Activated T-cell treated with anti-CD3 and anti-CD28 coated beads, Interleukin-2, amount 50 U/mL, for 48 hours (primary cell): Measurements from ENCODE around the gene DCLK1.

ENCODE experiments used
- DNase-seq, 2 experiments: peaks; one replicate each; pipeline ENCODE4 v3.0.0-alpha.2; 2020

The DCLK1 gene

DNA sequence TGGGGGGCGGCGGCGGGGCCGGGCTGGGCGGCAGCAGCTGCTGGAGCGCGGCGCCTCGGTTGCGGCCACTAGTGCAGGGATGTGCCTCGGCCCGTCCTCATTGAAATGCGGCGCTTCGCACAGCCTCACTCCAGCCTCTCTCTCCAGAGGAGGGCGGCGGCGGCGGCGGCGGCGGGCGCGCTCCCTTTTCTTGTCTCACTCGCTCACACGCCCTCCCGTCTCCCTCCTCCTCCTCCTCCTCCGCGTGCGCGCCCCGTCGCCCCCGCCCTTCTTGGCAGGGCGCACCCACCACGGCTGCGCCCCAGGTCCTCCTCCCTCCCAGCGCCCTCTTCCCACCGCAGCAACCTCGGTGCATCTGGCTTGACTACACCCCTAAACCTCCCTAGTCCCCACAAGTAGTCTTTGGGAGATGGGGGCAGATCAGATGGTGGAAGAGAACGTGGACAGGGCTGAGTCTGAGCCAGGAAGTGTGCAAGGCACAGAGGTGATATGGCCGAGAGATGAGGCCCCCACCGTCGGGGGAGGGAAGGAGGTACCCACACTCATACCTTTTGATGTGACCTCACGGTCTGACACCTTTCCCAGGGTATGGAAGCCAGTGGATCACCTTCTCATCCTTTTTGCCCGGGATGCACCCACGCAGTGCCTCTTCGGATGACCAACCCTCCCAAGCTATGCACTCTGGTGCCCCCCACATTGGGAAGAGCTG lies at the start of gene DCLK1:
DCLK1 (minus strand) TSS at position 161 of the 709 bp plus-strand sequence.
- DNase-seq: no peak

DNA sequence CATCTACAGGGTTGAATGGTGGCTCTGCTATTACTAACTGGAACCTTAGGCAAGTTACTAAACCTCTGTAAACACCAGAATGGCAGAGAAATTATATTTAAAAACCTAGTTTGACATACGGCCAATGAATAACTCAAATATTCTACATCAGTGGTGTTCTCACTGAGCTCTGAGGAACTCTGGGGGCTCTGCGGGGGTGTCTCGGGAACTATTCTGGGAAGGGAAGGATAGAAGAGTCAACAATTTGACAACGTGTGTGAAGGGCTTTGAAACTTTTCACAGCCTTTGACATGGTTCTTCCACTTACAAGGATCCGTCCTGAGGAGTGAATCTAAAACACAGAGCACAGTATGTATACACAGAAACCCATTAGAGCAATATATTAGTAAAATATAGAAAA lies 44.4 kb upstream of the DCLK1 start:
- DNase-seq: no peak

DNA sequence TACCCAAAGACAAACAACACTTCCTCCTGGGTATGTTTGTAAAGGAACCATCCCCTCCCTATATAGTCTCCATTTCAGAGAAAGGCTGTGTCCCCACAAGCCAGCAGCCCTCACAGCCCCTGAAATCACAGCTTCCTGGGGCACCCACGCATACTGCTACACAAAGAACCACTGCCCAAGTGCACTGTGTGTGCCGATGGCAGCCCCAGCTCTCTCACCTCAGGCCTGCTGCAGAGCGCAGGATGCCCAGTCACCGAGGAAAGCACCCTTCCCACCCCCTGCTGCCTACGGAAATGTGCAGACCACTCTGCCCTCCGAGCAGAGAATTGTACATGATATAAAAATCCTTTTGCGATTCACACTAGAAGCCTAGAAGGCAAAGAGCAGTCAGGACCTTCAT lies 43.7 kb upstream of the DCLK1 start:
- no peak for DNase-seq

DNA sequence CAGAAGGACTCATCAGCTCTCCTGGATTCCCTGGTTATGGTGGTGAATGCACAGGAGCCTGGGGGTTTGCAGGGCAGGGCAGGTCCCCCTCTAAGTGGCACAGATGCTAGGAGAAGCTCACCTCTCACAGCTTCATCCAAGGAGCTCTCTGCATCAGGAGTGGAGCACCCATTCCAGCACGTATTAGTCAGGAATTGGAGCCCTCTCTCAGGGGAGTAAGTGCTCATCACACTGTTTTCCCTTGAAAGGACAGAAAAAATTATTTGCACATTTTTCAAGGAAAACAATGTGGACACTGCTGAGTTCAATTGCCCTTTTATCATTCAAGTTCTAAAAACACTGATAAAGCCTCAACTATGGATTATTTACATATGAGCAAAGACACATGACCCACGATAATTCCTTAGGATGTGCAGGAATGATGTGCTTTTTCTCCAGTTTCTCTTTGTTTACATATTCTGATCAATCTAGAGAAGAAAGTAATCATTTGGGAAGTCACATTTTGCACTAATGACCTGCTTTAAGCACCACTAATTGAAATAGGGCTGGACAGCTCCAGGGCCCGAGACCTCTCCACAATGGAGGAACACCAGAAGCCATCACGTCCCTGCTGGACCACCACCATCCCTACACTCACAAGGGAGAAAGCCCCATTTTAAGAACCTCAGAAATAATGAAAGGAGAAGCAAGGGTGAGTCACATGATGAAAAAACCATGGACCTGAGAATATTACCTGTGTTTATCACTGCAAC lies 42.6 kb upstream of the DCLK1 start:
- DNase-seq: no peak

DNA sequence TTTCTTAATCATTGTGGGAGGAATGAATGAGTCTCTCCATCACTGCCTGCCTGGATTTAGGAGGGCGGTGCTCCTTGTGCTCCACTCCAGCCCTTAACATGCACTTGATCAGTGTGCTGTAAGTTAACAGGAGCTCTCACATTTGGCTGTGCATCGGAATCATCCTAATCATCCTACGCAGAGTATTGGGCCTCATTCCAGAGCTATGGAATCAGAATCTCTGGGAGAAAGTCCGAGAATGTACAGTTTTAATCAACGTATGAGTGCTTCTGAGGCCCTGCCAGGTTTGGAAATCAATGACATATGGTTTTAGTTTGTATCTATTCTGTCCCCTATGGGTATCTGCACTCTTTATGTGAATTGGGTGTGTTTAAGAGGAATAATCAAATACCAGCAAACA lies 34.9 kb upstream of the DCLK1 start:
- DNase-seq: no peak

DNA sequence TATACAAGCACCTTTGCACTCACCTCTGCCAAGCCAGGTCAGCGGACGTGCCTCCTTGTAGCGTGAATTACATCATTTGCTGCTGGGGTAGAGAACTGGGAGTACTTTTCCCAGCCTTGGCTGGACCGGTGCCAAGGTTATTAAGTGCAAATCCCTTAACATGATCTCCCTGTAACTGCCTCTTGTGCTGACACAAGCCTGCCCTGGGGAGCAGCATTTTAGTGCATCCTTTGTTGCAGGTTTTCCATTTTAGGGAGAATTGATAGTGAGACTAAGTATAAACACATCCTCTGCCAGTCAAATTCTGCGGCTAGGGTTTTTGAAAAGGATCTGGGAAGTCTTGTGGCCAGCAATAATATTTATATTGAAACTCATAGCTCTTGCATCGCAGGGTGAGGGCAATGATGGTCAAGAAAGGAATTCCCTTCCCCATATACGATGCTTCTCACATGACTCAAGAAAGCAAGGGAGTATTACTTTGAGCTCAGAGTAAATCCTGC lies 32.7 kb upstream of the DCLK1 start:
- no peak for DNase-seq

DNA sequence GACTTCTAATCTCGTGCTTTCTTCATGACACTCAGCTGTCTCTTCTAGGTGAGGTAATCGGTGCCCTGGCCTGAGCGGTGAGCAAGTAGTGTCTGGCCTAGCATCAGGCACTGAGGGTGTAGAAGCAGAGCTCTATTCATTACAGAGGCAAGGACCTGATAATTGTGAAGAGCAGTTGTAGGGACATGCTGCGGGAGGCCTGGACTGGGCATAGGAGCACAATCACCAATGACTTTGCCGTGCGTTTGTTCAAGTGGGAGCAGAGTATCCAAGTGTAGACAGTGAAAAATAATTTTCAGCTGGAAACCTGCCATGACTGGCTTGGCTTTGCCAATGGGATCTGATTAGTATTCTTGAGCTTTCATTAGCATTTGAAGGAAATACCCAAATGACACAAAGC lies 32.1 kb upstream of the DCLK1 start:
- no peak for DNase-seq

GRCh38 chr13:36160297-36160696 lies 29.1 kb upstream of the DCLK1 start:
- no peak for DNase-seq

- DNase-seq: no peak
These were observed 27.4 kb upstream of the DCLK1 start for GRCh38 chr13:36158611-36159010.

DNA sequence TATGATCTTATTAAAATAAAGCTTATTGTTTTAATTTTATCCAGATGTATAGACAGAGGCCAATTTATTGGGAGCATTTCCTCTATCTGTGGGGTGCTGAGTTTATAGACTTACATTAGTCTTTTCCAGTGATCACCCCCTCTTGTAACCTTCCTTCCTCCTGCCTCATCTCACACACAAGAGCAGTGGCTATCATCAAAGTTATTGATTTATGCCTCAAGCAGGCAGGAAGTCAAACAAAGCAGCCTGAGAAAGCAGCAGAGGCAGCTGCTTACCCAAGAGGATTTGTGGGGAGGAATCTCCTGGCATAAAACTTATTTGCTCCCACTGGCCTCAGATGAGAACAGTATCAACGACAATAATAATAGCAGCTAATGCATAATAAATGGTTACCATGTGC lies 26.3 kb upstream of the DCLK1 start:
- DNase-seq: no peak

DNA sequence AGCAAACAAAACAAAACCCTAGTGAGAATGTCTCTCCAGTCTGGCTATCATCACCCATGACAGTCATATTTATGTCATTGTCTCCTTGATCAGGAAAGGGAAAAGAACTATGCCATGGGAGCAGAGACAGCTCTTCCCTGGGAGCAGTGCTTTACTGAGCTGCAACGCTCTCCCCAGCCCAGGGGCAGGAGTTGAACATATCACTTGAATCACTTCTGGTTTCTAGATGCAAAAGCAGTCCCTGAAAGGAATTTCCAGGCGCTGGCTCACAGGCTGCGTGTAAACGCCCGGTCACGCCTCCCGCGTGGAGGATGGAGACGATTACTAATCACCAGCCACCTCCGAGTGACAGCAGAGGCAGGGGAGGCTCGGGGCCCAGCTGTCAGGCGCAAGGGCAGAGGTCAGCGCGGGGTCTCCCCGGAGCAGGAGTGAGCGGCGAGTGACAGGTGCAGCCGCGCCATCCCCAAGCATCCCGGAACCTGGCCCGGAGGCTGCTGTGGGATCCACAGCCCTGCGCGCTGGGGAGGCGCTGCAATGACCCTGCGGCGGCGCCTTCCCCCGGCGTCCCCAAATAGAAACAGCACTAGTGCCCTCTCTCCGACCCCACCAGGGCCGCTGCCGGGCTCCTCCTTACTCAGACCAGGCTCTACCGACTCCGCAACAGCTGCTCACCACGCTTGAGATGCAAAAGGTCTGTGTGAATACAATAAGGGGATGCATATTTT lies 23.5 kb upstream of the DCLK1 start:
- DNase-seq: peak in 1 of 2 experiments; percentile 15

DNA sequence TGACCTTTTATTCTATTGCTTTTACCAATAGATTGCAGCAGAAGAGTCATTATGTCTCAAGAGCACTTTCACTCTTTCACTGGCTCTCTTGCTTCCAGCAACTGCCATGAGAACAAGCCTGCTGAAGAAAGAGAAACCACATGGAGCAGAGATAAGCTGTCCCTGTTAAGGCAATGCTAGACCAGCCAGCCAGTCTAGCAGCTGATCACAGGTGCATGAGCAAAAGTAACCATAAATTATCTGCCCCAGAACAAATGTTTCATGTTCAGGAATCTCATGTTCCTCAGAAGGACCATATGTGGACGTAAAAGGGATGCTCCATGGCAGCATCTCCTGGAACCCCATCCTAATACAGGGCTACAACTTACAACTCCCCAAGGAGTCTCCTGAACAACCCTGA lies 20.4 kb upstream of the DCLK1 start:
- no peak for DNase-seq

DNA sequence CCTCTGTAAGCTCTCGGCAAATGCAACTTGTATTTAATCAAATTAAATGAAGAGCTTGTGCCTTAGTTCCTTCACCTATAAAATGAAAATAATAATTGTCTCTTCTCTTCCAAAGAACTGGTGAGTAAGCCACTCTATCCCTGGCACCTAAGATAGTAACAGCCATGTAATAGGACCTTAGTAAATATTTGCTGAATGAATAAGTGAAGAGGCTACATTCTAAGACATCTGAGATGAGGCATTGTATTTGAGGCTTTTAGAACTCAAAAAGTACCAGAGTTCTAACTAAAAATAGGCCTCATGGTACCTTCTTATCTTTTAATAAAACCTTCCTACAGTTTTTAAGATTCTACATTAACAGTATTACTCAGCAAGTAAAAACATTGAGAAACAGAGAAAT lies 17.3 kb upstream of the DCLK1 start:
- DNase-seq: no peak

DNA sequence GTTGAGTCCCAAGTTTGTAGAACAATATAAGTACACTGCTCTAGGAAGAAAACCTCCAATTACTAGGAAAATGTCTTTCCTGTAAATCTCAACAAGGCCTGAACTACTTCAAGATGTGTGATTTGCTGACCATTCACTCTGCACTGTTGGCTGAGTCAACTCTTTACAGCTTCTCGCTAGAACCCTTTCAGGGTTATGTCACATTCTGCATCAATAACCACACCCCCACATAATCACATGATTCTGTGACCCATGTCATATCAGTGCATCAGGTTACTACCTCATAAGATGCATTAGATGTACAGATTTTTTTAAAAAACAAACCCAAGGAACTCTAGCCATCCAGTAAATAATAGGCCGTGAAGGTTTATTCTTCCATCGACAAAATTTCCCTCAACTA lies 16.1 kb upstream of the DCLK1 start:
- no peak for DNase-seq

GRCh38 chr13:36146511-36147269 lies 15.5 kb upstream of the DCLK1 start:
- DNase-seq: no peak

GRCh38 chr13:36143738-36144137 lies 12.6 kb upstream of the DCLK1 start:
- no peak for DNase-seq

GRCh38 chr13:36142735-36143134 lies 11.6 kb upstream of the DCLK1 start:
- no peak for DNase-seq

- no peak for DNase-seq
These were observed 4.7 kb upstream of the DCLK1 start for GRCh38 chr13:36135876-36136275.

- DNase-seq: no peak
These were observed 3.5 kb upstream of the DCLK1 start for GRCh38 chr13:36134632-36135031.

GRCh38 chr13:36133950-36134626 lies 2.9 kb upstream of the DCLK1 start:
- DNase-seq: no peak

GRCh38 chr13:36132376-36132775 lies 1.2 kb upstream of the DCLK1 start:
- DNase-seq: no peak

- DNase-seq: no peak
These were observed 732 bp upstream of the DCLK1 start for GRCh38 chr13:36131931-36132297.
